Thyroid gland (tissue), 4 donors: ENCODE measurements around the gene RHEX.

ENCODE experiments used
- POLR2A ChIP-seq, 2 donors: fragments of 450-650 bp; IDR thresholded peaks; one replicate each; pipeline ENCODE4 v1.6.1; 2017; ENCODE audit warnings: antibody characterized with exemption in 2 of 2, mild to moderate bottlenecking in 2 of 2, moderate library complexity in 1 of 2
- TF ChIP-seq, protein P1 (sequence below), 6 experiments: fragments of 200-600 bp in 3 of 6; fragments of 450-650 bp in 3 of 6; sonication (generic) in 3 of 6; IDR thresholded peaks; one replicate each; pipeline ENCODE4 v1.5.1; 2016 to 2019; ENCODE audit warnings: antibody characterized with exemption in 6 of 6, mild to moderate bottlenecking in 2 of 6, inconsistent platforms in 1 of 6, moderate library complexity in 1 of 6

DNA sequence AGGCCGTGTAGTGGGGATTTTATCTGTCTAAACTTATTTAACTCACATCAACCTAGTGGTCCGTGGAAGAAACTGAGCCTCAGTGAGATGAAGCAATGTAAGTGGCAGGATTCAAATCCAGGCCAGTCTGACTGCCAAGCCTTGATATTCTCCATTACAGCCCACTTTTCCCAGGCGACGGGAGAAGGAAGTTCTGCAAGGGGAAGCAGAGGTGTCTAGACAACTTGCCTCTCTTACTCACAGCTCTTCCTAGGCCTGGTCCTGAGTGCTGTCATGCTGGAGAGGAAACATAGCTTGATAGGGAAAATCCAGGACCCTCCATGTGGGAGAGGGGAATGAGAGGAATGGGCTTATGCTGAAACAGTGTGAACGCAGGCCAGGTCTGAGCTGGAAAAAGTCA lies 38.4 kb upstream of the RHEX start:
- TF ChIP-seq, protein P1, sequence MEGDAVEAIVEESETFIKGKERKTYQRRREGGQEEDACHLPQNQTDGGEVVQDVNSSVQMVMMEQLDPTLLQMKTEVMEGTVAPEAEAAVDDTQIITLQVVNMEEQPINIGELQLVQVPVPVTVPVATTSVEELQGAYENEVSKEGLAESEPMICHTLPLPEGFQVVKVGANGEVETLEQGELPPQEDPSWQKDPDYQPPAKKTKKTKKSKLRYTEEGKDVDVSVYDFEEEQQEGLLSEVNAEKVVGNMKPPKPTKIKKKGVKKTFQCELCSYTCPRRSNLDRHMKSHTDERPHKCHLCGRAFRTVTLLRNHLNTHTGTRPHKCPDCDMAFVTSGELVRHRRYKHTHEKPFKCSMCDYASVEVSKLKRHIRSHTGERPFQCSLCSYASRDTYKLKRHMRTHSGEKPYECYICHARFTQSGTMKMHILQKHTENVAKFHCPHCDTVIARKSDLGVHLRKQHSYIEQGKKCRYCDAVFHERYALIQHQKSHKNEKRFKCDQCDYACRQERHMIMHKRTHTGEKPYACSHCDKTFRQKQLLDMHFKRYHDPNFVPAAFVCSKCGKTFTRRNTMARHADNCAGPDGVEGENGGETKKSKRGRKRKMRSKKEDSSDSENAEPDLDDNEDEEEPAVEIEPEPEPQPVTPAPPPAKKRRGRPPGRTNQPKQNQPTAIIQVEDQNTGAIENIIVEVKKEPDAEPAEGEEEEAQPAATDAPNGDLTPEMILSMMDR (IDR thresholded peaks at IDR 0.05): no peak
- TF ChIP-seq POLR2A (IDR thresholded peaks at IDR 0.05): no peak
